Pancreas (tissue), 10 donors: ENCODE results near the gene NOL9. TPM values are rescaled to one million over a fixed set of nuclear protein-coding genes. Genes with fewer than 3 reads are reported as not detected.

Source experiments
- ATAC-seq, 4 donors: fragments of 200-7000 bp; cut with Tn5 transposase; one replicate each; pipeline versions ENCODE4 v1.8.0 to v1.9.1; 2020; ENCODE audit warnings: mild to moderate bottlenecking in 4 of 4, moderate library complexity in 4 of 4
- DNase-seq, 6 donors: peaks; one replicate each; pipeline ENCODE4 v3.0.0-alpha.2; 2020
- FAIRE-seq: peaks from 2 replicates; lab custom pipeline; 2012; peaks lifted over from hg19 to GRCh38; lab: Jason Lieb, UNC
- H3K27ac ChIP-seq, 4 donors: fragments of 200-600 bp; sonication (generic); 1 replicate in 3 of 4; 2 replicates in 1 of 4; pipeline versions ENCODE4 v1.5.0 to v1.8.0; 2020
- H3K27me3 ChIP-seq, 4 donors: fragments of 200-600 bp; one replicate each; pipeline ENCODE4 v1.8.0; 2021
- H3K36me3 ChIP-seq, 3 donors: fragments of 200-600 bp; sonication (generic) in 1 of 3; one replicate each; pipeline versions ENCODE4 v1.5.0 to v1.8.0; 2020 to 2021
- H3K4me1 ChIP-seq, 3 donors: fragments of 200-600 bp; one replicate each; pipeline ENCODE4 v1.8.0; 2021
- H3K4me3 ChIP-seq, 4 donors: fragments of 200-600 bp; sonication (generic) in 2 of 4; one replicate each; pipeline versions ENCODE4 v1.5.0 to v1.8.0; 2020 to 2021
- H3K9me3 ChIP-seq, 4 donors: fragments of 200-600 bp; one replicate each; pipeline ENCODE4 v1.8.0; 2021
- CTCF ChIP-seq, 4 donors: fragments of 200-600 bp; sonication (generic) in 3 of 4; IDR thresholded peaks; one replicate each; pipeline versions ENCODE4 v1.5.0 to v1.8.0; 2021; ENCODE audit warnings: antibody characterized with exemption in 4 of 4
- WGBS, 2 donors: extraction: QIAGEN DNeasy Blood & Tissue Kit; methylation state at CpG; one replicate each; pipeline ENCODE4 v1.1.7; 2013; 5-methylcytosine and 5-hydroxymethylcytosine counted together
- intact Hi-C, 3 donors: fragments of 100-400 bp; cut with DNase I; formaldehyde crosslinking; loops; one replicate each; pipeline versions ENCODE4 v1.11.1 to v1.14.2; 2022
- polyA plus RNA-seq, 2 donors: library from polyadenylated mRNA; stranded (reverse); fragments of 200-250 nt; gene quantifications; one replicate each; pipeline ENCODE4 v1.2.3, GENCODE V29; 2013
- total RNA-seq, 6 donors: library from RNA; stranded (reverse); fragmentation: NEBNext Ultra II Directional in 4 of 6; extraction: Animal tissue kit (Norgen Biotek cat#: 25700) in 4 of 6; gene quantifications; one replicate each; pipeline versions ENCODE4 v1.2.1 to v1.2.4, GENCODE V29; 2021 to 2023
- donor health status: healthy with polysubstance abuse.
- donor health status: DM: no; HTN: no; CAD: no; lungs with moderate emphysema.
- donor health status: DM: no; HTN: no; CAD: no.
- donor health status: control.
- donor health status: control.
- donor health status: Bipolar disorder and iron deficiency.
- donor health status: DM: yes; HTN: yes; CAD: no.
- donor health status: DM: no; HTN: no; CAD: no.
- donor health status: DM: no; HTN: no; CAD: no.
- donor health status: DM: yes; HTN: yes; CAD: no.

The NOL9 gene
- total and polyA plus RNA-seq, 8 donors, result 7.5 to 15.1 (median 11.4) TPM

GRCh38 chr1:6597777-6598131, 43.4 kb upstream of the NOL9 start:
- no peak overlapping the region for H3K4me3 ChIP-seq
- no peaks in the 10 kb centered on the region for H3K9me3 ChIP-seq
- H3K27me3 ChIP-seq, result no peaks in the 10 kb centered on the region
- DNase-seq (no peak), FAIRE-seq (no peak), ATAC-seq (no peak)
- no peak overlapping the region for H3K27ac ChIP-seq
- peaks cover 6 to 57% (median 39%) of the 10 kb centered on the region in 3 donors for H3K36me3 ChIP-seq
- intact Hi-C loops, result loop anchor here in 1 of 3 donors (10.0 kb wide), 1 partner anchor 63 kb away; no protein-coding TSS in a partner anchor
- TF ChIP-seq CTCF (IDR thresholded peaks at IDR 0.05), result no peak
- WGBS, 2 donors, result 77 to 79% methylated on average over 6 of the region's 6 CpGs
- H3K4me1 ChIP-seq, result peaks cover 0 to 33% (median 8%) of the 10 kb centered on the region in 3 donors

- TF ChIP-seq CTCF (IDR thresholded peaks at IDR 0.05), result no peak
- Histone ChIP-seq H3K9me3 (no peaks in the 10 kb centered on the region), H3K4me1 (peaks cover 0 to 33% (median 8%) of the 10 kb centered on the region in 3 donors), H3K36me3 (peaks cover 6 to 63% (median 44%) of the 10 kb centered on the region in 3 donors), H3K4me3 (no peak overlapping the region), H3K27ac (no peak overlapping the region), H3K27me3 (no peaks in the 10 kb centered on the region)
- intact Hi-C loops, result loop anchor here in 1 of 3 donors (10.0 kb wide), 1 partner anchor 62 kb away; no protein-coding TSS in a partner anchor
- ATAC-seq (no peak), DNase-seq (no peak), FAIRE-seq (no peak)
- WGBS, 2 donors, result 76 to 80% methylated on average over 15 of the region's 15 CpGs
Measured at GRCh38 chr1:6596886-6597776, 42.8 kb upstream of the NOL9 start.

GRCh38 chr1:6596351-6596750, 42.0 kb upstream of the NOL9 start:
- no peak overlapping the region for H3K4me3 ChIP-seq
- H3K27ac ChIP-seq, result no peak overlapping the region
- no peak for TF ChIP-seq CTCF (IDR thresholded peaks at IDR 0.05)
- peaks cover 6 to 68% (median 48%) of the 10 kb centered on the region in 3 donors for H3K36me3 ChIP-seq
- 51 to 55% methylated on average over 7 of the region's 7 CpGs for WGBS, 2 donors
- H3K27me3 ChIP-seq, result no peaks in the 10 kb centered on the region
- ATAC-seq (no peak), DNase-seq (no peak), FAIRE-seq (no peak)
- no peaks in the 10 kb centered on the region for H3K9me3 ChIP-seq
- intact Hi-C loops, result loop anchor here in 1 of 3 donors (10.0 kb wide), 1 partner anchor 62 kb away; no protein-coding TSS in a partner anchor
- peaks cover 0 to 33% (median 8%) of the 10 kb centered on the region in 3 donors for H3K4me1 ChIP-seq

- H3K27me3 ChIP-seq, result no peaks in the 10 kb centered on the region
- no peak for TF ChIP-seq CTCF (IDR thresholded peaks at IDR 0.05)
- intact Hi-C loops, result loop anchor here in 1 of 3 donors (10.0 kb wide), 1 partner anchor 60 kb away; no protein-coding TSS in a partner anchor
- peaks cover 0 to 27% (median 8%) of the 10 kb centered on the region in 3 donors for H3K4me1 ChIP-seq
- DNase-seq, result no peak
- no peak overlapping the region for H3K27ac ChIP-seq
- peak in 2 of 4 donors; percentile 28 to 46 for ATAC-seq
- H3K9me3 ChIP-seq, result no peaks in the 10 kb centered on the region
- FAIRE-seq, result no peak
- peaks cover 6 to 69% (median 48%) of the 10 kb centered on the region in 3 donors for H3K36me3 ChIP-seq
- H3K4me3 ChIP-seq, result no peak overlapping the region
- WGBS, 2 donors, result 87% methylated on average over 11 of the region's 11 CpGs
Measured at GRCh38 chr1:6594977-6595740, 40.8 kb upstream of the NOL9 start.
